ENCODE measurements around the gene TLCD4. TPM values are rescaled to one million over a fixed set of nuclear protein-coding genes. Genes with fewer than 3 reads are reported as not detected.

Gene TLCD4
- total and polyA plus RNA-seq, 2 of the 13 experiments (the other 11 are each of a cell fraction or from before 2014, with no cell fraction given) = 4.7 to 14.5 TPM

DNA sequence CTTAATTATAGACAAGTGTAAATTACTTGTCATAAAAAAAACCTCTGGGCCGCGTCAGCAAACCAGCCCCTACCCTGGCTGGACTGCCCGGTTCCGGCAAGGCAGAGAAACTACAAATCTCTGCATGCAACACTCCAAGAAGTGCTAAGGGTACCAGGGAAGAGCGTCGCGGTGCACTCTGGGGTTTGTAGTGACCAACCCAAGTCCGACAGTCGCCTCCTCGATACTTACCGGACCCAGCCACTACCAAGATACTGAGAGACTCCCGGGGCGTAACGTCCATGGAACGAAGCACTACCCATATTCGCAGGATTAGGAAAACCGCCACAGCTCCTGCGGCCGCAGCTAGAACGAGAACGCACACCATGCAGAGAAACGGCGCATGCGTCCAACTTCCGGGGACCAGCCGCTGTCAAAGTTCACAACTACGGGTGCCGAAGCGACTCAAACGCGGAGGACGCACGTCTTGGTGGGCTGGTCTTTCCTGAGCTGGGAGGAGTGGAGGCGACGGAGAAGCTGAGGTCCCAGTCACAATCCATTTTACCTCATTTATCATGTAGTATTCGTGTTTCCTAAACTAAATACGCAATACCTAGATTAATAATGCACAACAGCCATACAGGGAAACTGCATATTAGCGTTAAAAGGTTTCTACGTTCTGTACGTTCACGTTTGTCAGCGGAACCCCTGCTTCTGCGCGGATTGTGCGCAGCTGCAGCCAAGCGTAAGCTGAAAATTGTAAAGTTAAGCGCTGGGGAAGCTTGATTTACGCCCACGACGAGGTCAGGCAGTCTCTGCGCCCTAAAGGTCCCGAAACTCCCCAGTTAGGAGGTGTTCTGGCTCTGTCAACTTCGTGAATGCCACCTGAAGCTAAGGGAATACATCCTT, 44.4 kb upstream of the TLCD4 start, which contains the start of gene ALG14 (continued):
- TF ChIP-seq, protein P1, sequence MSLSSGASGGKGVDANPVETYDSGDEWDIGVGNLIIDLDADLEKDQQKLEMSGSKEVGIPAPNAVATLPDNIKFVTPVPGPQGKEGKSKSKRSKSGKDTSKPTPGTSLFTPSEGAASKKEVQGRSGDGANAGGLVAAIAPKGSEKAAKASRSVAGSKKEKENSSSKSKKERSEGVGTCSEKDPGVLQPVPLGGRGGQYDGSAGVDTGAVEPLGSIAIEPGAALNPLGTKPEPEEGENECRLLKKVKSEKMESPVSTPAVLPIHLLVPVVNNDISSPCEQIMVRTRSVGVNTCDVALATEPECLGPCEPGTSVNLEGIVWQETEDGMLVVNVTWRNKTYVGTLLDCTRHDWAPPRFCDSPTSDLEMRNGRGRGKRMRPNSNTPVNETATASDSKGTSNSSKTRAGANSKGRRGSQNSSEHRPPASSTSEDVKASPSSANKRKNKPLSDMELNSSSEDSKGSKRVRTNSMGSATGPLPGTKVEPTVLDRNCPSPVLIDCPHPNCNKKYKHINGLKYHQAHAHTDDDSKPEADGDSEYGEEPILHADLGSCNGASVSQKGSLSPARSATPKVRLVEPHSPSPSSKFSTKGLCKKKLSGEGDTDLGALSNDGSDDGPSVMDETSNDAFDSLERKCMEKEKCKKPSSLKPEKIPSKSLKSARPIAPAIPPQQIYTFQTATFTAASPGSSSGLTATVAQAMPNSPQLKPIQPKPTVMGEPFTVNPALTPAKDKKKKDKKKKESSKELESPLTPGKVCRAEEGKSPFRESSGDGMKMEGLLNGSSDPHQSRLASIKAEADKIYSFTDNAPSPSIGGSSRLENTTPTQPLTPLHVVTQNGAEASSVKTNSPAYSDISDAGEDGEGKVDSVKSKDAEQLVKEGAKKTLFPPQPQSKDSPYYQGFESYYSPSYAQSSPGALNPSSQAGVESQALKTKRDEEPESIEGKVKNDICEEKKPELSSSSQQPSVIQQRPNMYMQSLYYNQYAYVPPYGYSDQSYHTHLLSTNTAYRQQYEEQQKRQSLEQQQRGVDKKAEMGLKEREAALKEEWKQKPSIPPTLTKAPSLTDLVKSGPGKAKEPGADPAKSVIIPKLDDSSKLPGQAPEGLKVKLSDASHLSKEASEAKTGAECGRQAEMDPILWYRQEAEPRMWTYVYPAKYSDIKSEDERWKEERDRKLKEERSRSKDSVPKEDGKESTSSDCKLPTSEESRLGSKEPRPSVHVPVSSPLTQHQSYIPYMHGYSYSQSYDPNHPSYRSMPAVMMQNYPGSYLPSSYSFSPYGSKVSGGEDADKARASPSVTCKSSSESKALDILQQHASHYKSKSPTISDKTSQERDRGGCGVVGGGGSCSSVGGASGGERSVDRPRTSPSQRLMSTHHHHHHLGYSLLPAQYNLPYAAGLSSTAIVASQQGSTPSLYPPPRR (CRISPR knock-in tag; IDR thresholded peaks at IDR 0.05; ENCODE audit: borderline replicate concordance) = peak; percentile 54; the same call in 1 of the 2 replicates
- TF ChIP-seq CEBPB (IDR thresholded peaks at IDR 0.05; ENCODE audit: borderline replicate concordance, low read depth, low read length) (0 out of 2 replicates have a peak, but pooled peaks have one; percentile 0), ZNF7 (CRISPR knock-in tag; IDR thresholded peaks at IDR 0.05) (no peak), POGZ (CRISPR knock-in tag; IDR thresholded peaks at IDR 0.05) (peak; percentile 66; the same call in 1 of the 2 replicates), NR2F6 (IDR thresholded peaks at IDR 0.05) (0 out of 2 replicates have a peak, but pooled peaks have one; percentile 22), NR2F6 (CRISPR knock-in tag; IDR thresholded peaks at IDR 0.05) (peak; percentile 52), ZNF558 (CRISPR knock-in tag; IDR thresholded peaks at IDR 0.05; ENCODE audit: borderline replicate concordance) (no peak), RBAK (CRISPR knock-in tag; IDR thresholded peaks at IDR 0.05) (no peak), HES4 (CRISPR knock-in tag; IDR thresholded peaks at IDR 0.05; ENCODE audit: borderline replicate concordance) (no peak), ZNF20 (CRISPR knock-in tag; IDR thresholded peaks at IDR 0.05) (no peak), HNF4A (CRISPR knock-in tag; IDR thresholded peaks at IDR 0.05) (peak; percentile 83), ZFX (CRISPR knock-in tag; IDR thresholded peaks at IDR 0.05; ENCODE audit: low read depth) (peak; percentile 81), AGO2 (optimal IDR thresholded peaks at IDR 0.05; ENCODE audit: low read depth, low read length) (no peak)
- TF ChIP-seq, protein P2, sequence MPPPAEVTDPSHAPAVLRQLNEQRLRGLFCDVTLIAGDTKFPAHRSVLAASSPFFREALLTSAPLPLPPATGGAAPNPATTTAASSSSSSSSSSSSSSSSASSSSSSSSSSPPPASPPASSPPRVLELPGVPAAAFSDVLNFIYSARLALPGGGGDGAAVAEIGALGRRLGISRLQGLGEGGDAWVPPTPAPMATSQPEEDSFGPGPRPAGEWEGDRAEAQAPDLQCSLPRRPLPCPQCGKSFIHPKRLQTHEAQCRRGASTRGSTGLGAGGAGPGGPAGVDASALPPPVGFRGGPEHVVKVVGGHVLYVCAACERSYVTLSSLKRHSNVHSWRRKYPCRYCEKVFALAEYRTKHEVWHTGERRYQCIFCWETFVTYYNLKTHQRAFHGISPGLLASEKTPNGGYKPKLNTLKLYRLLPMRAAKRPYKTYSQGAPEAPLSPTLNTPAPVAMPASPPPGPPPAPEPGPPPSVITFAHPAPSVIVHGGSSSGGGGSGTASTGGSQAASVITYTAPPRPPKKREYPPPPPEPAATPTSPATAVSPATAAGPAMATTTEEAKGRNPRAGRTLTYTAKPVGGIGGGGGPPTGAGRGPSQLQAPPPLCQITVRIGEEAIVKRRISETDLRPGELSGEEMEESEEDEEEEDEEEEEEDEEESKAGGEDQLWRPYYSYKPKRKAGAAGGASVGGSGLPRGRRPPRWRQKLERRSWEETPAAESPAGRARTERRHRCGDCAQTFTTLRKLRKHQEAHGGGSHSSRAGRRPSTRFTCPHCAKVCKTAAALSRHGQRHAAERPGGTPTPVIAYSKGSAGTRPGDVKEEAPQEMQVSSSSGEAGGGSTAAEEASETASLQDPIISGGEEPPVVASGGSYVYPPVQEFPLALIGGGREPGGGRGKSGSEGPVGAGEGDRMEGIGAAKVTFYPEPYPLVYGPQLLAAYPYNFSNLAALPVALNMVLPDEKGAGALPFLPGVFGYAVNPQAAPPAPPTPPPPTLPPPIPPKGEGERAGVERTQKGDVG (CRISPR knock-in tag; IDR thresholded peaks at IDR 0.05; ENCODE audit: borderline replicate concordance) = no peak
- TF ChIP-seq, protein P3, sequence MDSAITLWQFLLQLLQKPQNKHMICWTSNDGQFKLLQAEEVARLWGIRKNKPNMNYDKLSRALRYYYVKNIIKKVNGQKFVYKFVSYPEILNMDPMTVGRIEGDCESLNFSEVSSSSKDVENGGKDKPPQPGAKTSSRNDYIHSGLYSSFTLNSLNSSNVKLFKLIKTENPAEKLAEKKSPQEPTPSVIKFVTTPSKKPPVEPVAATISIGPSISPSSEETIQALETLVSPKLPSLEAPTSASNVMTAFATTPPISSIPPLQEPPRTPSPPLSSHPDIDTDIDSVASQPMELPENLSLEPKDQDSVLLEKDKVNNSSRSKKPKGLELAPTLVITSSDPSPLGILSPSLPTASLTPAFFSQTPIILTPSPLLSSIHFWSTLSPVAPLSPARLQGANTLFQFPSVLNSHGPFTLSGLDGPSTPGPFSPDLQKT (CRISPR knock-in tag; IDR thresholded peaks at IDR 0.05; ENCODE audit: borderline replicate concordance) = peak; percentile 16; the same call in 1 of the 2 replicates
- TF ChIP-seq, protein P4, sequence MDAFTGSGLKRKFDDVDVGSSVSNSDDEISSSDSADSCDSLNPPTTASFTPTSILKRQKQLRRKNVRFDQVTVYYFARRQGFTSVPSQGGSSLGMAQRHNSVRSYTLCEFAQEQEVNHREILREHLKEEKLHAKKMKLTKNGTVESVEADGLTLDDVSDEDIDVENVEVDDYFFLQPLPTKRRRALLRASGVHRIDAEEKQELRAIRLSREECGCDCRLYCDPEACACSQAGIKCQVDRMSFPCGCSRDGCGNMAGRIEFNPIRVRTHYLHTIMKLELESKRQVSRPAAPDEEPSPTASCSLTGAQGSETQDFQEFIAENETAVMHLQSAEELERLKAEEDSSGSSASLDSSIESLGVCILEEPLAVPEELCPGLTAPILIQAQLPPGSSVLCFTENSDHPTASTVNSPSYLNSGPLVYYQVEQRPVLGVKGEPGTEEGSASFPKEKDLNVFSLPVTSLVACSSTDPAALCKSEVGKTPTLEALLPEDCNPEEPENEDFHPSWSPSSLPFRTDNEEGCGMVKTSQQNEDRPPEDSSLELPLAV (CRISPR knock-in tag; conservative IDR thresholded peaks at IDR 0.05; ENCODE audit: low read depth) = no peak
- TF ChIP-seq, protein P5, sequence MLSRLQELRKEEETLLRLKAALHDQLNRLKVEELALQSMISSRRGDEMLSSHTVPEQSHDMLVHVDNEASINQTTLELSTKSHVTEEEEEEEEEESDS (CRISPR knock-in tag; IDR thresholded peaks at IDR 0.05; ENCODE audit: borderline replicate concordance) = no peak
